ENCODE measurements around the gene CLTCL1.
A peak's percentile ranks its signal among the peaks of the same experiment; 100 is the strongest.
"Not testable (repeated sequence)": the region's sequence is repeated elsewhere in the genome, so short reads cannot be mapped to it uniquely, and the experiment has no call there.

DNA sequence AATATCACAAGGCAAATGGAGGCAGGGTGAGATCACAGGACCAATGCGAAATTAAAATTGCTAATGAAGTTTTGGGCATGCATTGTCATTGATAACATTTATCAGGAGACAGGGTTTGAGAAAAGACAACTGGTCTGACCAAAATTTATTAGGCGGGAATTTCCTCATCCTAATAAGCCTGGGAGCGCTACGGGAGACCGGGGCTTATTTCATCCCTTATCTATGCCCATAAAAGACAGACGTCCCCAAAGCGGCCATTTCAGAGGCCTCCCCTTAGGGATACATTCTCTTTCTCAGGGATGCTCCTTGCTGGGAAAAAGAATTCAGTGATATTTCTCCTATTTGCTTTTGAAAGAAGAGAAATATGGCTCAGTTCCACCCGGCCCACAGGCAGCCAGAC, 28.6 kb upstream of the CLTCL1 start:
- TF ChIP-seq, protein P1, sequence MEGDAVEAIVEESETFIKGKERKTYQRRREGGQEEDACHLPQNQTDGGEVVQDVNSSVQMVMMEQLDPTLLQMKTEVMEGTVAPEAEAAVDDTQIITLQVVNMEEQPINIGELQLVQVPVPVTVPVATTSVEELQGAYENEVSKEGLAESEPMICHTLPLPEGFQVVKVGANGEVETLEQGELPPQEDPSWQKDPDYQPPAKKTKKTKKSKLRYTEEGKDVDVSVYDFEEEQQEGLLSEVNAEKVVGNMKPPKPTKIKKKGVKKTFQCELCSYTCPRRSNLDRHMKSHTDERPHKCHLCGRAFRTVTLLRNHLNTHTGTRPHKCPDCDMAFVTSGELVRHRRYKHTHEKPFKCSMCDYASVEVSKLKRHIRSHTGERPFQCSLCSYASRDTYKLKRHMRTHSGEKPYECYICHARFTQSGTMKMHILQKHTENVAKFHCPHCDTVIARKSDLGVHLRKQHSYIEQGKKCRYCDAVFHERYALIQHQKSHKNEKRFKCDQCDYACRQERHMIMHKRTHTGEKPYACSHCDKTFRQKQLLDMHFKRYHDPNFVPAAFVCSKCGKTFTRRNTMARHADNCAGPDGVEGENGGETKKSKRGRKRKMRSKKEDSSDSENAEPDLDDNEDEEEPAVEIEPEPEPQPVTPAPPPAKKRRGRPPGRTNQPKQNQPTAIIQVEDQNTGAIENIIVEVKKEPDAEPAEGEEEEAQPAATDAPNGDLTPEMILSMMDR (IDR thresholded peaks at IDR 0.05 in 2 of 3, conservative IDR thresholded peaks at IDR 0.05 in 1 of 3; ENCODE audit: insufficient read depth in 2 of 3, low read depth in 1 of 3, low read length in 3 of 3), result not testable (repeated sequence)
- TF ChIP-seq NFXL1 (CRISPR knock-in tag; IDR thresholded peaks at IDR 0.05); HDAC2 (IDR thresholded peaks at IDR 0.05); POLR2A (conservative IDR thresholded peaks at IDR 0.05); NFE2 (IDR thresholded peaks at IDR 0.05; ENCODE audit: low read depth); PCBP2 (IDR thresholded peaks at IDR 0.05; ENCODE audit: low read depth, low read length, poor library complexity, severe bottlenecking); ZFP1 (CRISPR knock-in tag; IDR thresholded peaks at IDR 0.05); EZH2 (IDR thresholded peaks at IDR 0.05; ENCODE audit: borderline replicate concordance, low read depth, low read length); JUND (IDR thresholded peaks at IDR 0.05; ENCODE audit: borderline replicate concordance, low read depth, low read length); JUND (tag; IDR thresholded peaks at IDR 0.05; ENCODE audit: borderline replicate concordance, low read depth, low read length); ZNF121 (CRISPR knock-in tag; conservative IDR thresholded peaks at IDR 0.05): not testable (repeated sequence)
- TF ChIP-seq, protein P2, sequence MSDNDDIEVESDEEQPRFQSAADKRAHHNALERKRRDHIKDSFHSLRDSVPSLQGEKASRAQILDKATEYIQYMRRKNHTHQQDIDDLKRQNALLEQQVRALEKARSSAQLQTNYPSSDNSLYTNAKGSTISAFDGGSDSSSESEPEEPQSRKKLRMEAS (CRISPR knock-in tag; IDR thresholded peaks at IDR 0.05), result not testable (repeated sequence)
- TF ChIP-seq DACH1 (IDR thresholded peaks at IDR 0.05; ENCODE audit: partially characterized antibody), result peak; percentile 19
